DND-41 (cell line): ENCODE results near the gene SOS1.

Source experiments
- EZH2 ChIP-seq: IDR thresholded peaks from 3 replicates; pipeline ENCODE4 v1.6.1; 2012; ENCODE audit warnings: borderline replicate concordance, low read depth, mild to moderate bottlenecking, moderate library complexity, low read length, inconsistent platforms; ENCODE audit not compliant: severe bottlenecking
- TF ChIP-seq, protein P1 (sequence below): IDR thresholded peaks from 2 replicates; pipeline ENCODE4 v1.5.1; 2012; ENCODE audit warnings: borderline replicate concordance, low read length, moderate library complexity, mild to moderate bottlenecking; ENCODE audit not compliant: poor library complexity, severe bottlenecking; ENCODE audit errors: extremely low read depth

DNA sequence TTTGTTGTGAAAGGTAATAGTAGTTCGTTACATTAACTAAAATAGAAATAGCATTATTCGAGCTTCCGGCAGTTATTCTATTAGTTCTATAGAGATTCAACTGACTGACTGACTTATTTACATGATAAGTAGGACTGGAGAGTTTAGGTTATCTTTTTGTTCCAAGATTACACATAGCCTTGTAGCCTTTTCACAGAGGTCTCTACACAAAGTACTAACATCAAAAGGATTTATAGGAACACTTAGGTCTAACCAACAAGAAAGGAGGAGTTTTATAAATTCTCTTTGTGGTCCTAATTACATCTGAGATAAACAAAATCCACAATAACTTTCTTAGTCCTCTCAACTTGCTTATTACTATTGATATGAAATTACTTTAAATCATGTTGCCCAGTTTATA lies 62.8 kb downstream of the SOS1 start:
- TF ChIP-seq, protein P1, sequence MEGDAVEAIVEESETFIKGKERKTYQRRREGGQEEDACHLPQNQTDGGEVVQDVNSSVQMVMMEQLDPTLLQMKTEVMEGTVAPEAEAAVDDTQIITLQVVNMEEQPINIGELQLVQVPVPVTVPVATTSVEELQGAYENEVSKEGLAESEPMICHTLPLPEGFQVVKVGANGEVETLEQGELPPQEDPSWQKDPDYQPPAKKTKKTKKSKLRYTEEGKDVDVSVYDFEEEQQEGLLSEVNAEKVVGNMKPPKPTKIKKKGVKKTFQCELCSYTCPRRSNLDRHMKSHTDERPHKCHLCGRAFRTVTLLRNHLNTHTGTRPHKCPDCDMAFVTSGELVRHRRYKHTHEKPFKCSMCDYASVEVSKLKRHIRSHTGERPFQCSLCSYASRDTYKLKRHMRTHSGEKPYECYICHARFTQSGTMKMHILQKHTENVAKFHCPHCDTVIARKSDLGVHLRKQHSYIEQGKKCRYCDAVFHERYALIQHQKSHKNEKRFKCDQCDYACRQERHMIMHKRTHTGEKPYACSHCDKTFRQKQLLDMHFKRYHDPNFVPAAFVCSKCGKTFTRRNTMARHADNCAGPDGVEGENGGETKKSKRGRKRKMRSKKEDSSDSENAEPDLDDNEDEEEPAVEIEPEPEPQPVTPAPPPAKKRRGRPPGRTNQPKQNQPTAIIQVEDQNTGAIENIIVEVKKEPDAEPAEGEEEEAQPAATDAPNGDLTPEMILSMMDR = no peak
- TF ChIP-seq EZH2 = no peak
